HL-60/S4 treated with phorbol 12-myristate 13-acetate at 8.2 ng/mL for 4 days and 3 days (cell line): Measurements from ENCODE around the gene UACA.

Experiments
- in situ Hi-C: fragments of 300-500 bp; cut with MboI; formaldehyde crosslinking; loops from 2 replicates; pipeline ENCODE4 v1.15.0; 2022; ENCODE audit warnings: low sequenced_read_pairs

Gene UACA

GRCh38 chr15:70763120-70763949, at the start of gene UACA:
Gene UACA, minus strand, starts transcription at chr15:70763558. Its CDS starts 151 bp downstream, at chr15:70763407.
- in situ Hi-C loops, result no loop called here

GRCh38 chr15:70812827-70813364, 49.5 kb upstream of the UACA start:
- in situ Hi-C loops, result loop anchor here (25.0 kb wide), 1 partner anchor 1326 kb away; no protein-coding TSS in a partner anchor

- in situ Hi-C loops, result loop anchor here (25.0 kb wide), 1 partner anchor 1324 kb away; no protein-coding TSS in a partner anchor
Measured at GRCh38 chr15:70810916-70811578, 47.7 kb upstream of the UACA start.

GRCh38 chr15:70806992-70807712, 43.8 kb upstream of the UACA start:
- in situ Hi-C loops, result loop anchor here (25.0 kb wide), 1 partner anchor 1320 kb away; no protein-coding TSS in a partner anchor

- in situ Hi-C loops, result loop anchor here (25.0 kb wide), 1 partner anchor 1317 kb away; no protein-coding TSS in a partner anchor
Measured at GRCh38 chr15:70804388-70804787, 41.0 kb upstream of the UACA start.

GRCh38 chr15:70802629-70803028, 39.3 kb upstream of the UACA start:
- in situ Hi-C loops, result loop anchor here (25.0 kb wide), 1 partner anchor 1315 kb away; no protein-coding TSS in a partner anchor

- in situ Hi-C loops, result loop anchor here (25.0 kb wide), 1 partner anchor 1314 kb away; no protein-coding TSS in a partner anchor
Measured at GRCh38 chr15:70801109-70801508, 37.8 kb upstream of the UACA start.

GRCh38 chr15:70799667-70800450, 36.5 kb upstream of the UACA start:
- in situ Hi-C loops, result loop anchor here (25.0 kb wide), 1 partner anchor 1313 kb away; no protein-coding TSS in a partner anchor

GRCh38 chr15:70797464-70797863, 34.1 kb upstream of the UACA start:
- in situ Hi-C loops, result no loop called here

- in situ Hi-C loops, result no loop called here
Measured at GRCh38 chr15:70796516-70797310, 33.4 kb upstream of the UACA start.

GRCh38 chr15:70795311-70795665, 31.9 kb upstream of the UACA start:
- in situ Hi-C loops, result no loop called here

GRCh38 chr15:70794596-70795310, 31.4 kb upstream of the UACA start:
- in situ Hi-C loops, result no loop called here

GRCh38 chr15:70793694-70794093, 30.3 kb upstream of the UACA start:
- in situ Hi-C loops, result no loop called here

GRCh38 chr15:70792171-70792573, 28.8 kb upstream of the UACA start:
- in situ Hi-C loops, result no loop called here

GRCh38 chr15:70791259-70791658, 27.9 kb upstream of the UACA start:
- in situ Hi-C loops, result no loop called here

- in situ Hi-C loops, result no loop called here
Measured at GRCh38 chr15:70789213-70789612, 25.9 kb upstream of the UACA start.

GRCh38 chr15:70788114-70789049, 25.0 kb upstream of the UACA start:
- in situ Hi-C loops, result no loop called here

GRCh38 chr15:70786996-70787395, 23.6 kb upstream of the UACA start:
- in situ Hi-C loops, result no loop called here
